ENCODE measurements around the gene KDELR1.
A peak's percentile ranks its signal among the peaks of the same experiment; 100 is the strongest.

The KDELR1 gene

GRCh38 chr19:48342414-48342738 lies 49.0 kb downstream of the KDELR1 start:
- DNase-seq (ENCODE audit: low spot score), result no peak

GRCh38 chr19:48341515-48342413 lies 49.6 kb downstream of the KDELR1 start:
- DNase-seq (ENCODE audit: low spot score), result no peak

- DNase-seq (ENCODE audit: low spot score), result no peak
Measured at GRCh38 chr19:48340995-48341394, 50.4 kb downstream of the KDELR1 start.

GRCh38 chr19:48338802-48339503 lies 52.4 kb downstream of the KDELR1 start:
- no peak for DNase-seq (ENCODE audit: low spot score)

- DNase-seq (ENCODE audit: low spot score), result no peak
Measured at GRCh38 chr19:48338253-48338755, 53.0 kb downstream of the KDELR1 start.

GRCh38 chr19:48333467-48334384 lies 57.6 kb downstream of the KDELR1 start:
- peak; percentile 90 for DNase-seq (ENCODE audit: low spot score)

- peak; percentile 93 for DNase-seq (ENCODE audit: low spot score)
Measured at GRCh38 chr19:48332662-48333466, 58.5 kb downstream of the KDELR1 start.
